Measurements from ENCODE around the gene SLC25A29. TPM values are rescaled to one million over a fixed set of nuclear protein-coding genes. Genes with fewer than 3 reads are reported as not detected.

The SLC25A29 gene
- polyA plus RNA-seq, 1 donor (not counting 4 experiments of a cell fraction or from before 2014, with no cell fraction given): 16.3 TPM

DNA sequence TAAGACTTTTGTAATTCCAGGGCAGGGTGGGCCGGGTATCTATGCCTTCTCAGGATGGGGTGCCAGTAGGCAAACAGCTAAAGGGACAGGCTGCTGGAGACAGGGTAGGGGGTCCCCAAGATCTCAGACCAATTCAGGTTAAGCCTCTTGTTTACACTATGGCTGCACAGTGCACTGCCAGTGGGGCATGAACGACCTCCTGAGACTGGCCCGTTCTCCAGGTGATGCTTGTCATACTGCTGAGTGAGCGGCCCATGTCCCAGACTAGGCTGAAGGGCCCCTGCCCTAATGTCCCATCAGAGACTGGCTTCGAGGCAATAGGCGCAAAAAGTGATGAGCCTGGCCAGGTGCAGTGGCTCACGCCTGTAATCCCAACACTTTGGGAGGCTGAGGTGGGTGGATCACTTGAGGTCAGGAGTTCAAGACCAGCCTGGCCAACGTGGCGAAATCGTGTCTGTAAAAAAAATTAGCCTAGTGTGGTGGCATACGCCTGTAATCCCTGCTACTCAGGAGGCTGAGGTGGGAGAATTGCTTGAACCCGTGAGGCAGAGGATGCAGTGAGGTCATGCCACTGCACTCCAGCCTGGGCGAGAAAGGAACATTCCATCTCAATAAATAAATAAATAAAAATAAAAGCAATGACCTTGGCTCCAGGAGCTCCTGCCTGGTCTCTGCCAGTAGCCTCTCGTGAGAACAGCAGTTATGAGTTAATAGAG, 12.6 kb downstream of the SLC25A29 start:
- TF ChIP-seq EZH2 (IDR thresholded peaks at IDR 0.05; ENCODE audit: low read length): no peak
- TF ChIP-seq, protein P1, sequence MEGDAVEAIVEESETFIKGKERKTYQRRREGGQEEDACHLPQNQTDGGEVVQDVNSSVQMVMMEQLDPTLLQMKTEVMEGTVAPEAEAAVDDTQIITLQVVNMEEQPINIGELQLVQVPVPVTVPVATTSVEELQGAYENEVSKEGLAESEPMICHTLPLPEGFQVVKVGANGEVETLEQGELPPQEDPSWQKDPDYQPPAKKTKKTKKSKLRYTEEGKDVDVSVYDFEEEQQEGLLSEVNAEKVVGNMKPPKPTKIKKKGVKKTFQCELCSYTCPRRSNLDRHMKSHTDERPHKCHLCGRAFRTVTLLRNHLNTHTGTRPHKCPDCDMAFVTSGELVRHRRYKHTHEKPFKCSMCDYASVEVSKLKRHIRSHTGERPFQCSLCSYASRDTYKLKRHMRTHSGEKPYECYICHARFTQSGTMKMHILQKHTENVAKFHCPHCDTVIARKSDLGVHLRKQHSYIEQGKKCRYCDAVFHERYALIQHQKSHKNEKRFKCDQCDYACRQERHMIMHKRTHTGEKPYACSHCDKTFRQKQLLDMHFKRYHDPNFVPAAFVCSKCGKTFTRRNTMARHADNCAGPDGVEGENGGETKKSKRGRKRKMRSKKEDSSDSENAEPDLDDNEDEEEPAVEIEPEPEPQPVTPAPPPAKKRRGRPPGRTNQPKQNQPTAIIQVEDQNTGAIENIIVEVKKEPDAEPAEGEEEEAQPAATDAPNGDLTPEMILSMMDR (optimal IDR thresholded peaks at IDR 0.05 in 1 of 3, IDR thresholded peaks at IDR 0.05 in 1 of 3, conservative IDR thresholded peaks at IDR 0.05 in 1 of 3; ENCODE audit: extremely low read depth in 1 of 3, insufficient read depth in 2 of 3, low read length in 3 of 3): no peak
- Histone ChIP-seq H3K27me3 (ENCODE audit: control insufficient read depth, extremely low read depth, insufficient read depth, low read length) (no peaks in the 10 kb centered on the region), H3K79me2 (ENCODE audit: control insufficient read depth, insufficient read depth, low read length) (no peaks in the 10 kb centered on the region), H4K20me1 (ENCODE audit: control insufficient read depth, extremely low read depth, insufficient read depth, low read length) (no peaks in the 10 kb centered on the region), H3K9me1 (ENCODE audit: control insufficient read depth, extremely low read depth, insufficient read depth, low read length) (no peaks in the 10 kb centered on the region), H2AFZ (ENCODE audit: control insufficient read depth, low read length) (no peak overlapping the region), H3K9ac (ENCODE audit: control insufficient read depth, extremely low read depth, insufficient read depth, low read length) (no peak overlapping the region), H3K36me3 (ENCODE audit: control insufficient read depth in 2 of 2, extremely low read depth in 1 of 2, insufficient read depth in 2 of 2, low read length in 2 of 2) (peaks cover 0 to 2% of the 10 kb centered on the region in 2 experiments), H3K27ac (ENCODE audit: control insufficient read depth, insufficient read depth, low read length) (no peak overlapping the region), H3K4me1 (ENCODE audit: control insufficient read depth, extremely low read depth, insufficient read depth, low read length) (no peaks in the 10 kb centered on the region), H3K9me3 (ENCODE audit: control insufficient read depth, low read depth, low read length) (no peaks in the 10 kb centered on the region), H3K4me2 (ENCODE audit: control insufficient read depth, extremely low read depth, insufficient read depth, low read depth, low read length) (no peak overlapping the region), H3K4me3 (ENCODE audit: control insufficient read depth in 2 of 3, extremely low read depth in 1 of 3, insufficient read depth in 2 of 3, low read depth in 1 of 3, low read length in 3 of 3) (no peak overlapping the region)
- DNase-seq (ENCODE audit: low read depth, low spot score) (no peak), FAIRE-seq (no peak)
- dilution Hi-C loops (cut with MboI; ENCODE audit: extremely low pct_ligation_motif_present, low sequenced_read_pairs): no loop called here

- TF ChIP-seq, protein P1 (optimal IDR thresholded peaks at IDR 0.05 in 1 of 3, IDR thresholded peaks at IDR 0.05 in 1 of 3, conservative IDR thresholded peaks at IDR 0.05 in 1 of 3; ENCODE audit: extremely low read depth in 1 of 3, insufficient read depth in 2 of 3, low read length in 3 of 3): no peak
- no peak for TF ChIP-seq EZH2 (IDR thresholded peaks at IDR 0.05; ENCODE audit: low read length)
- no peak for DNase-seq (ENCODE audit: low read depth, low spot score)
- Histone ChIP-seq H3K9ac (ENCODE audit: control insufficient read depth, extremely low read depth, insufficient read depth, low read length) (no peak overlapping the region), H3K36me3 (ENCODE audit: control insufficient read depth in 2 of 2, extremely low read depth in 1 of 2, insufficient read depth in 2 of 2, low read length in 2 of 2) (no peaks in the 10 kb centered on the region), H3K9me3 (ENCODE audit: control insufficient read depth, low read depth, low read length) (no peaks in the 10 kb centered on the region), H3K4me2 (ENCODE audit: control insufficient read depth, extremely low read depth, insufficient read depth, low read depth, low read length) (no peak overlapping the region), H3K9me1 (ENCODE audit: control insufficient read depth, extremely low read depth, insufficient read depth, low read length) (no peaks in the 10 kb centered on the region), H4K20me1 (ENCODE audit: control insufficient read depth, extremely low read depth, insufficient read depth, low read length) (no peaks in the 10 kb centered on the region), H3K4me1 (ENCODE audit: control insufficient read depth, extremely low read depth, insufficient read depth, low read length) (no peaks in the 10 kb centered on the region), H3K4me3 (ENCODE audit: control insufficient read depth in 2 of 3, extremely low read depth in 1 of 3, insufficient read depth in 2 of 3, low read depth in 1 of 3, low read length in 3 of 3) (no peak overlapping the region), H2AFZ (ENCODE audit: control insufficient read depth, low read length) (no peak overlapping the region), H3K27me3 (ENCODE audit: control insufficient read depth, extremely low read depth, insufficient read depth, low read length) (no peaks in the 10 kb centered on the region), H3K79me2 (ENCODE audit: control insufficient read depth, insufficient read depth, low read length) (no peaks in the 10 kb centered on the region), H3K27ac (ENCODE audit: control insufficient read depth, insufficient read depth, low read length) (no peak overlapping the region)
- dilution Hi-C loops (cut with MboI; ENCODE audit: extremely low pct_ligation_motif_present, low sequenced_read_pairs): no loop called here
- FAIRE-seq: no peak
Observed at GRCh38 chr14:100292776-100293461, 13.3 kb downstream of the SLC25A29 start.
